ENCODE results near the gene CRX.
"Not testable (repeated sequence)": the region's sequence is repeated elsewhere in the genome, so short reads cannot be mapped to it uniquely, and the experiment has no call there.

DNA sequence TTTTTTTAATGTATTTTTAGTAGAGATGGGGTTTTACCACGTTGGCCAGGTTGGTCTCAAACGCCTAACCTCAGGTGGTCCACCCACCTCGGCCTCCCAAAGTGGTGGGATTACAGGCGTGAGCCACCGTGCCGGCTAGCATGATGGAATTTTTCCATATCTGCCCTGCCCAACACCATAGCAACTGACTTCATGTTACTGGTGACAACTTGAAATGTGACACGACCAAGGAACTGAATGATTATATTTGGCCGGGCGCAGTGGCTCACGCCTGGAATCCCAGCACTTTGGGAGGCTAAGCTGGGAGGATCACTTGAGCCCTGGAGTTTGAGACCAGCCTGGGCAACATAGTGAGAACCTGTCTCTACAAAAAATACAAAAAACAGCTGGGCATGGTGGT, 34.4 kb upstream of the CRX start:
- TF ChIP-seq, protein P1, sequence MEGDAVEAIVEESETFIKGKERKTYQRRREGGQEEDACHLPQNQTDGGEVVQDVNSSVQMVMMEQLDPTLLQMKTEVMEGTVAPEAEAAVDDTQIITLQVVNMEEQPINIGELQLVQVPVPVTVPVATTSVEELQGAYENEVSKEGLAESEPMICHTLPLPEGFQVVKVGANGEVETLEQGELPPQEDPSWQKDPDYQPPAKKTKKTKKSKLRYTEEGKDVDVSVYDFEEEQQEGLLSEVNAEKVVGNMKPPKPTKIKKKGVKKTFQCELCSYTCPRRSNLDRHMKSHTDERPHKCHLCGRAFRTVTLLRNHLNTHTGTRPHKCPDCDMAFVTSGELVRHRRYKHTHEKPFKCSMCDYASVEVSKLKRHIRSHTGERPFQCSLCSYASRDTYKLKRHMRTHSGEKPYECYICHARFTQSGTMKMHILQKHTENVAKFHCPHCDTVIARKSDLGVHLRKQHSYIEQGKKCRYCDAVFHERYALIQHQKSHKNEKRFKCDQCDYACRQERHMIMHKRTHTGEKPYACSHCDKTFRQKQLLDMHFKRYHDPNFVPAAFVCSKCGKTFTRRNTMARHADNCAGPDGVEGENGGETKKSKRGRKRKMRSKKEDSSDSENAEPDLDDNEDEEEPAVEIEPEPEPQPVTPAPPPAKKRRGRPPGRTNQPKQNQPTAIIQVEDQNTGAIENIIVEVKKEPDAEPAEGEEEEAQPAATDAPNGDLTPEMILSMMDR (IDR thresholded peaks at IDR 0.05): not testable (repeated sequence)
- TF ChIP-seq POLR2A (IDR thresholded peaks at IDR 0.05): not testable (repeated sequence)
